Measurements from ENCODE around the gene CCNJL.

GRCh38 chr5:160327818-160328217, 15.5 kb upstream of the CCNJL start:
- TF ChIP-seq CTCF (IDR thresholded peaks at IDR 0.05; ENCODE audit: insufficient read depth, low read depth, low read length) (no peak), EZH2 (IDR thresholded peaks at IDR 0.05; ENCODE audit: insufficient read depth, low read length) (no peak)
